ENCODE data around the gene ANKRD13D.

Gene ANKRD13D

DNA sequence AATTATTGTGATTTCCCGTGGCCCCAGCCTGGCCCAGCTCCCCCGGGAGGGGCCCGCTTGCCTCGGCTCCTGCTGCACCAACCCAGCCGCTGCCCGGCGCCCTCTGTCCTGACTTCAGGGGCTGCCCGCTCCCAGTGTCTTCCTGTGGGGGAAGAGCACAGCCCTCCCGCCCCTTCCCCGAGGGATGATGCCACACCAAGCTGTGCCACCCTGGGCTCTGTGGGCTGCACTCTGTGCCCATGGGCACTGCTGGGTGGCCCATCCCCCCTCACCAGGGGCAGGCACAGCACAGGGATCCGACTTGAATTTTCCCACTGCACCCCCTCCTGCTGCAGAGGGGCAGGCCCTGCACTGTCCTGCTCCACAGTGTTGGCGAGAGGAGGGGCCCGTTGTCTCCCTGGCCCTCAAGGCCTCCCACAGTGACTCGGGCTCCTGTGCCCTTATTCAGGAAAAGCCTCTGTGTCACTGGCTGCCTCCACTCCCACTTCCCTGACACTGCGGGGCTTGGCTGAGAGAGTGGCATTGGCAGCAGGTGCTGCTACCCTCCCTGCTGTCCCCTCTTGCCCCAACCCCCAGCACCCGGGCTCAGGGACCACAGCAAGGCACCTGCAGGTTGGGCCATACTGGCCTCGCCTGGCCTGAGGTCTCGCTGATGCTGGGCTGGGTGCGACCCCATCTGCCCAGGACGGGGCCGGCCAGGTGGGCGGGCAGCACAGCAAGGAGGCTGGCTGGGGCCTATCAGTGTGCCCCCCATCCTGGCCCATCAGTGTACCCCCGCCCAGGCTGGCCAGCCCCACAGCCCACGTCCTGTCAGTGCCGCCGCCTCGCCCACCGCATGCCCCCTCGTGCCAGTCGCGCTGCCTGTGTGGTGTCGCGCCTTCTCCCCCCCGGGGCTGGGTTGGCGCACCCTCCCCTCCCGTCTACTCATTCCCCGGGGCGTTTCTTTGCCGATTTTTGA is 3.3 kb upstream of the ANKRD13D start:
- DNase-seq (ENCODE audit: low read depth) = no peak

DNA sequence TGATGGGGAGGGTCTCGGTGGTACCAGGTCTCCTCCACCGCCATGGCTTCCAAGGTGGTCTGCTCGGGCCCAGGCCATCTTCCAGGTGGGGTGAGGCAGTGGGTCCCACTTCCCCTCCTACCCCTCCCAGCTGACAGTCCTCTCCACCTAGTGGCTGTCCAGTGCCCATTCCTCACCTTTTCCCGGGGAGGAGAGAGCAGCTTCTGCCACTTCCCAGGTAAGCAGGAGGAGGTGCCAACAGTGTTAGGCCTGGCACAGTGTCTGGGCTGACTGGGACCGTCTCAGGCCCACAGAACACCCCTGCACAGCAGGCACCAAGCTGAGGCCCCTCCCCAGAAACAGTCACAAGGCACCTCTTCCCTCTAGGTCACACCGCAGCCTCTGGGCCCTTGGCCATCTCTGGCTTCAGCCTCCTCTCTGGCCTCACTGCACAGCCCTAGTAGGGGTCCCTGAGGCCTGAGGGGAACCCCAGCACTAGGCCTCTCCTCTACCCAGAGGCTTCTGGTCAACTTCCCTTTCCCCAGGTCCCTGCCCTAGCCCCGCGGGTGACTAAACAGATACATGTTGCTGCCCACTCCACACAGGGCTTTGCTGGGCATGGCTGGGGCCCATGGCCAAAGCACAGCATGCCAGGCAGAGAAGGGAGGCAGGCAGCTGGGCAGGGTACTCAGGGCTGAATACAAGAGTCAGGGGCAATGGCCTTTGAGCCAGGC is 2.3 kb upstream of the ANKRD13D start:
- DNase-seq (ENCODE audit: low read depth) = no peak

DNA sequence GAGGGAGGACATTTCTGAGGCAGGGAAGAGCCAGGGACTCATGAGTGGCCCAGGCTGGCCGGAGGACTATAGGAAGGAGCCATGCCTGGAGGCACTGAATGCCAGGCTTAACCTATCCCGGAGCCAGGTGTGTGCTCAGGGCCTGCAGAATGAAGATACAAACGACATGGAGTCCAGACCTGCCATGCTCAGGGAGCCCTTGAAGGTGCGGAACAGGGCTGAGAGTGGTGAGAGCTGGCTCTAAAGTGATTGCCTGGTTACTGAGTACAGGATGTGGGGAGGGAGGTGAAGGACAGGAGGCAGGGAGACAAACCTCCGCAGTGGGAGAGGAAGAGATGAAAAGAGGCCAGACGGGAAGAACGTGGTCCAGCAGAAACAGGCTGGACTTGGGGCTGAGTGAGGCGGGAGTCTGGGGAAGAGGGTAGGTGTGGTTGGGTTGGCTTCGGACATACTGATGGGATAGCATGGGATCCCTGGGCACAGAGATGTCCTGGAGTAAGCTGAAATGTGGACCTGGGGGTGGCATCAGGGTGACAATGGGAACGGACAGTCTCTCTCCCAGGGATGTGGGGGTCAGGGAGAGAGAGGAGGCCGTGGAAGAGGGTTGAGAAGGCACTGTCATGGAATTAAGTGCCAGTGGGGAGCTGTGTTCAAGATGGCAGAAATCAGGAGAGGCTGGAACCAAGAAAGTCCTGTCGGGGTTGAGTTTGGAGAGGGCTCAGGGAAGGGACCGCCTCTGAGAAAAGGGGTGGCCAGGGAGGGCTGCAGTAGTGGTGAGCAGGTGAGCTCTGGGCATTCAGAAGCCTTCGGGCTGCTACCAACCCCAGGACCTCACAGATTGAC is 1.5 kb upstream of the ANKRD13D start:
- DNase-seq (ENCODE audit: low read depth) = no peak

DNA sequence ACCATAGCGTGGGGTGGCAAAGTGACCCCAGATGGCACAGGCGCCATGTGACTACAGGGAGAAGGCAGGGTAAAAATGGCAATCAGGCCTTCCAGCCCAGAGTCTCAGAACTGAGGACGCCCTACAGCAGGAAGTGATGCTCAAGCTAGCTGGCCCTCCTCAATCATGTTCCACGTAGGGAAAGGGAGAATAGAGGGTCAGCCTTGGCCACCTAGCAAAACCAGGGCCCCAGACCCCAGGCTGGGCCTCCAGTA is 978 bp upstream of the ANKRD13D start:
- DNase-seq (ENCODE audit: low read depth) = no peak

DNA sequence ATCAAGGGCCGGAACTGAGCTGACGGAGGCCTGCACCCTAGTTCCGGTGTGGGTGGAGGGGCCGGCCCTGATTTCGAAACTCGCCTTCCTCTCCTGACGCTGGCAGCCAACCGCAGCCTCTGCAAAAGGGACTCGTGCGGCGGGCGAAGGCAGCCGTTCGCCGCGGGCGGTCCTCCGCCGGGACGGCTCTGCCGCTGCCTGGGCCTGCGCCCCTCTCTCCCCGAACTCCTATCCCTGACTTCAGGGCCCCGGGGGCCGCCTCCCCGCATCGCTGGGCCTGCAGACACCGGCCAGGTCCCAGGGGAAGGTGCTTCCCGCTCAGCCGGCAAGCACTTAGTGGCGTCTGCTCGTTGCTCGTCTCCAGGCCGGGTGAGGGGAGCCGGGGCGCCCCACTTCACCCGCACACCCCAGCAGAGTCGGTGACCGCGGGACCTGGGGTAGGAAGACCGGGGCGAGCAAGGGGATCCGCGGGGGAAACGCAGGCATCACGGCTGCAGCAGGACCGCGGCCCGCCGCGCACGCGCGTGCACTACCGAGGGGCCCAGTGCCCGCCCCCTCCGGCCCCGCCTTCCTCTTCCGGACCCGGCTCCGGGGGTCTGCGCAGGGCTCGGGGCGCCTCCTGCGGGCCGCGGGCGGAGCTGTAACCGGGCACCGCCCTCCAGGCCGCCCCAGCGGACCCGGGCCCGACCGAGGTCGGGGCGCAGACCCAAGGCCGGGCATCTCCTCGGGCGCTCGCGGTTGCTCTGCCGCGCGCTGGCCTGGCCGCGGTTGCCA is 464 bp upstream of the ANKRD13D start:
- peak; percentile 85 for DNase-seq (ENCODE audit: low read depth)

DNA sequence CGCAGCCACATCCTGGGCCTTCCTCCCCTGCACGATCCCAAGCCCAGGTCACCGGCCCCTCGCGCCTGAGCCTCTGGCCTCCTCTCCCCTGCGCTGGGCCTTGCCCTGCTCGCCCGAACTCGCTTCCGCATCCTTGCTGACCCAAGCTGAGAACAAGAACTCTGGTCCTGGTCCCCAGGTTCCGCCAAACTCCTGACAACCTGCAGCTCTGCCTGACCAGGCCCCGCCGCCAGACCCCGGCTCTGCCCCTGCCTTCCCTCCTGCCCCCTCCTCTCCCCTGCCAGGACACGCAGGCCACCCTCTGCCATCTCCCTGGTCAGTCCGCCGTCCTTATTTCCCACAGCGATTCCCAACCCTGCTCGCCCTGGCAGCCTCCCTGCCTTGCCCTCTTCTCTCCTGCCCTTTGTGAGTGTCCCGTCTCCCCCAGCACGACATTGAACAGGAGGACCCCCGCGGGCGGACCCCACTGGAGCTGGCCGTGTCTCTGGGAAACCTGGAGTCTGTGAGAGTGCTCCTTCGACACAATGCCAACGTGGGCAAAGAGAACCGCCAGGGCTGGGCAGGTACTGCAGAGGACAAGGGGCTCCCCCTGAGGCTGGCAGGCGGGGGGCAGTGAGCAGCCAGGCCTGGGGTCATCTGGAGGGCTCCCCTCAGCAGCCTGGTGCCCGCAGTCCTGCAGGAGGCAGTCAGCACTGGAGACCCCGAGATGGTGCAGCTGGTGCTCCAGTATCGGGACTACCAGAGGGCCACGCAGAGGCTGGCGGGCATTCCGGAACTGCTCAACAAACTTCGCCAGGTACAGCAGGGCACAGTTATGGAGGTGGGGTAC is 762 bp downstream of the ANKRD13D start:
- no peak for DNase-seq (ENCODE audit: low read depth)

DNA sequence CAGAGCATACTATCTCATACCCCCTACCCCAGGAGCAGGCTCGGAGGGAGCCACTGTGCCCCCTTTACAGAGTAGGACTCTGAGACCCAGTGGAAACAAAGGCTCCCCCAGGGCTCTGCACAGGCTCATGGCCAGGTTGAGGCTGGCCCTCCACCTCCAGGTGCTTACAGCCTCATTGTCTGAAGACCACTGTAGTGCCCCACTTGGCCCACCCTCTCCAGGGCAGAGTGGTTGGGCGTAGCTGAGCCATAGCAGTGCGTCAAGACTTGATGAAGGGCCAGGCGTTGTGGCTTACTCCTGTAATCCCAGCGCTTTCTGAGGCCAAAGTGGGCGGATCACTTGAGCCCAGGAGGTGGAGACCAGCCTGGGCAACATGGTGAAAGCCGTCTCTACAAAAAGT is 1.7 kb downstream of the ANKRD13D start:
- no peak for DNase-seq (ENCODE audit: low read depth)

DNA sequence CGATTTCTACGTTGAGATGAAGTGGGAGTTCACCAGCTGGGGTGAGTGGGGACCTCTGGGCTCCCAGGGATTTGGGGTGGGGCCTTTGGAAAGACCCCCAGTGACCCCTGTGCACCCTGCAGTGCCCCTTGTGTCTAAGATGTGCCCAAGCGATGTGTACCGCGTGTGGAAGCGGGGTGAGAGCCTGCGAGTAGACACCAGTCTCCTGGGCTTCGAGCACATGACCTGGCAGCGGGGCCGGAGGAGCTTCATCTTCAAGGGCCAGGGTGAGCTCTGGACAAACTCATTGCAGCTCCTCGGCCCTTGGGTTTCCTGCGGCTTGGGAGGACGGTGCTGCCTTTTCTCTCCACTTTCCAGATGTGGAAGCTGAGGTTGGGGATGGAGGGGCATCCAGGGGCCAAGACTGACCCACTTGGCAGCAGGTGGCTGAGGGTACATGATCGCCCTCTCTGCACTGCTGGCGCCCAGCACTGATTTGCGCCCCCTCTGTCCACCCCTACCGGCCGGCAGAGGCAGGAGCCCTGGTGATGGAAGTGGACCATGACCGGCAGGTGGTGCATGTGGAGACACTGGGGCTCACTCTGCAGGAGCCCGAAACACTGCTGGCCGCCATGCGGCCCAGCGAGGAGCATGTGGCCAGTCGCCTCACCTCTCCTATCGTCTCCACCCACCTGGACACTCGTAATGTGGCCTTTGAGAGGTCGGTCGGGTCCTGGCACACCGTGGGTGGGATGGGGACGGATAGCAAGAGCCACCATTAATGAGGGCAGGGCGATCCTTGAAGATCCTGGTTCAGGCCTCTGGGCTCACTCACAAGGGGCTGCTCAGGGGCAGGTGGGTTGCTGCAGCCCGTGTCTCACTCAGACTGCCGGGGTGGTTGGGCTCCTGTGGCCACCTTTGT is 2.6 kb downstream of the ANKRD13D start:
- no peak for DNase-seq (ENCODE audit: low read depth)

DNA sequence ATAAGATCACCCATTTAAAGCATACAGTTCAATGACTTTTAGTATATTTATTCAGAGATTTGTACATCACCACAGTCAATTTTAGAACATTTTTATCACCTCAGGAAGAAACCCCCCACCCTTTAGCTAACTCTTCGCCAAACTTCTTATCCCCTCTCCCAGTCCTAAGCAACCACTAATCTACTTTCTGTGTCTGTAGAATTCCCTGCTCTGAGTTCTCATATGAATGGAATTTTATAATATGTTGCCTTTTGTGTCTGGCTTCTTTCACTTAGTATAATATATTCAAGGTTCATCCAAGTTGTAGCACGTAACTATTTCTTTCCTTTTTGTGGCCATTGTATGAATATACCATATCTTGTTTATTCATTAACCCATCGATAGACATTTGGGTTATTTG is 3.6 kb downstream of the ANKRD13D start:
- no peak for DNase-seq (ENCODE audit: low read depth)

DNA sequence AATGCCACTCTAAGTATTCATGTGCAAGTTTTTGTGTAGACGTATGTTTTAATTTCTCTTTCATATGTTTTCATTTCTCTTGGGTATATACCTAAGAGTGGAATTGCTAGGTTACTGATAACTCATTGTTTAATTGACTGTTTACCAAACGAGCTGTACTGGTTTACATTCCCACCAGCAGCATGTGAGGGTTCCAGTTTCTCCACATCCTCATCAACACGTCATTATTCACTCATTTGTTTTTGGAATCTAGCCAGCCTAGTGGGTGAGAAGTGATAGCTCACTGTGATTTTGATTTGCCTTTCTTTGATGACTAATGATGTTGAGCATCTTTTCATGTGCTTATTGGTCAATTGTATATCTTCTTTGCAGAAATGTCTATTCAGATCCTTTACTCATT is 4.0 kb downstream of the ANKRD13D start:
- DNase-seq (ENCODE audit: low read depth) = no peak

DNA sequence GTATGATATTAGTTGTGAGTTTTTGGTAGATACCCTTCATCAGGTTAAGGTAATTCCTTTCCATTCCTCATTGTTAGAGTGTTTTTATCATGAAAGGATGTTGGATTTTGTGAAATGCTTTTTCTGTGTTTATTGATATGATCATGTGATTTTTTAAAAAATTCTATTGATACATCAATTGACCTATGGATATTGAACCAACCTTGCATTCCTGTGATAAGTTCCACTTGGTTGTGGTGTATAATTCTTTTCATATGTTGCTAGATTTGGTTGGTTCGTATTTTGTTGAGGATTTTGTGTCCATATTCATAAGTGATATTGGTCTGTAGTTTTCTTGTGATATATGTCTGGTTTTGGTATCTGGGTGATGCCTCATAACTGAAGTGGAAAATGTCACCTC is 6.7 kb downstream of the ANKRD13D start:
- DNase-seq (ENCODE audit: low read depth) = no peak

DNA sequence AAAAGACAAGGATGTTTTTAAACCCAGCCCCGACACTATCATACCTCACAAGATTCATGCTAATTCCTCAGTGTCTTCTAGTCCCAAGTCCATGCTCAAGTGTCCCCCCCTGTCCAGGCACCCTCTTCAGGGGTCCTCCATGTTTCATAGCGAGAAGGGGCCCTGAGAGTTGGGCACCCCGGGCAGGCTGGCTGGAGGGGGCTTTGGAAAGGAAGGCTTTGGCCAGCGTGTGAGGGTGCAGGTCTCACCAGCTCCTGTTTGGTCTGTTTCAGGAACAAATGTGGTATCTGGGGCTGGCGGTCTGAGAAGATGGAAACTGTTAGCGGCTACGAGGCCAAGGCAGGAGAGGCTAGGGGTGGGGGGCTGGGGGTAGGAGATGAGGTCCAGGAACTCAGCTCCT is 9.7 kb downstream of the ANKRD13D start:
- no peak for DNase-seq (ENCODE audit: low read depth)

DNA sequence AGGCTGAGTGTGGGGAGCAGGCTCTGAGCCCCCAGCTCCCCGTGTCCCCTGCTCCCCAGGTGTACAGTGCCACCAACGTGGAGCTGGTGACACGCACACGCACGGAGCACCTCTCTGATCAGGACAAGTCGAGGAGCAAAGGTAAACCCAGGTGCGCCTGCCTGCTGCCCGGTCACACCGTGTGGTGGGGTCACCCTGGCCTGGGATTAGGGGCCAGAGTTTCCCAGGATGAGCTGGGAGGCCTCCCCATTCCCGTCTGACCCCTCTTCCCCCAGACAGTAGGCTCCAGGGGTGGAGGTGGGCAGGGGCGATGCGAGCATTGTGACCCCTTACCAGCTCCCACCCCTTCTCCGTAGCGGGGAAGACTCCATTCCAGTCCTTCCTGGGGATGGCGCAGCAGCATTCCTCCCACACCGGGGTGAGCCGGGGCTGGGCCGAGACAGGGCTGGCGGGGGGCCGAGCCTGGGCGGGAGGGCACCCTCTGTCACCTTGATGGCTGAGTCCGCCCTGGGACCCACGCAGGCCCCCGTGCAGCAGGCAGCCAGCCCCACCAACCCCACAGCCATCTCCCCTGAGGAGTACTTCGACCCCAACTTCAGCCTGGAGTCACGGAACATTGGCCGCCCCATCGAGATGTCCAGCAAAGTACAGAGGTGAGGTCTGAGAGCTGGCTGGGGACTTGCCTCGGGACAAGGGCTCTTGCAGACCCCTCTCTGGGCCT is 10.5 kb downstream of the ANKRD13D start:
- DNase-seq (ENCODE audit: low read depth) = no peak

DNA sequence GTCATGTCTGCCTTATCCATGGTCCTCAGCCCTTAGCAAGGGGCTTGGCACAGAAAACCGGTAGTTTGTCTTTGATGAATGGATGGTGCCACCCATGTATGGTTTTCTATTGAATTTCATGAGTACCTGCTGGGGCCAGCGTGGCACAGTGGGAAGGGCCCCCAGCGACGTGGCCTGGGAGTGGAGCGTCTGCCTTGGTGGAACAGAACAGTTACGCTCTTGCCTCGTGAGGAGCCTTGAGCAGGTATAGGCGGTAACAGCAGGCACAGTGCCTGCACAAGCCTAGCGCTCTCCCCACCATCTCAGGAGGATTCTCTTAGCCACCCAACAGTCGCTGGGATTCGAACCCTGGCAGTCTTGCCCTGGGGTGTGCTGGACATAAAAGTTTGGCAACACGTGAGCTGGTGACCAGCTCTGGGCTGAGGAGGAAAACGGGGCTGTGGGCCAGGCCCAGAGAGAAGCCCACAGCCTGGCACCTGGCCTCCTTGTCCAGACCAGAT is 11.2 kb downstream of the ANKRD13D start:
- no peak for DNase-seq (ENCODE audit: low read depth)

DNA sequence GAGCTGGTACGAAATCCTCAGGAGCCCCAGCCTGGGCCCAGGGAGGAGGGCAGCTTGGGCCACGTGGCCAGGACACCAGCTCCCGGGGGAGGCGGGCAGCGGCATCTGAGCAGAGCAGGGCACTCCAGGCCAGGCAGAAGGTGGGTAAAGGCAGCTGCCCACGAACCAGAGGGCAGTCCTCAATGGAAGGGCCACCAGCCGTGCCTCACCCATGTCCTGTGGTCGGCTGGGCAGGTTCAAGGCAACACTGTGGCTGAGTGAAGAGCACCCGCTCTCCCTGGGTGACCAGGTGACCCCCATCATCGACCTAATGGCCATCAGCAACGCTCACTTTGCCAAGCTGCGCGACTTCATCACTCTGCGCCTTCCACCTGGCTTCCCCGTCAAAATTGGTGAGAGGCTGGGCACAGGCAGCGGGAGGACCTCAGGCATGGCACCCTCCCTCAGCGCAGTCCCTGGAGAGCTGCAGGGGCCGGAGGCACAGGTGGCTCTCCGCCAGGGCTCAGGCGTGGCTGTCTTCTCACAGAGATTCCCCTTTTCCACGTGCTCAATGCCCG is 11.7 kb downstream of the ANKRD13D start:
- no peak for DNase-seq (ENCODE audit: low read depth)

DNA sequence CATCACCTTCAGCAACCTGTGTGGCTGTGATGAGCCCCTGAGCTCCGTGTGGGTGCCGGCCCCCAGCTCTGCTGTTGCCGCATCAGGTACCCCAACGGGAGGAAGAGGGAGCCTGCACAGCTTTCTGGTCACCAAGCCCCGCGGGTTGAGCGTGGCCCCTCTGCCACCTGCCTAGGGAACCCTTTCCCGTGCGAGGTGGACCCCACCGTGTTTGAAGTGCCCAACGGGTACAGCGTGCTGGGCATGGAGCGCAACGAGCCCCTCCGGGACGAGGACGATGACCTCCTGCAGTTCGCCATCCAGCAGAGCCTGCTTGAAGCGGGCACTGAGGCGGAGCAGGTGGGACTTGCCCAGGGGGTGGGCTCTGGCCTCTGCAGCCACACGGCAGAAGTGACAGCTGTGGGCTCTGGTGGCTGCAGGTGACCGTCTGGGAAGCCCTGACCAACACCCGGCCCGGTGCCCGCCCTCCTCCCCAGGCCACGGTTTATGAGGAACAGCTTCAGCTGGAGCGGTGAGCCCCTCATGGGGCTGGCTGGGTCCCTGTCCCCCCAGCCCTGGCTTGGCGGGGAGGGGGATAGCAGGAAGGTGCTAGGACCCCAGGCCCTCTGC is 12.3 kb downstream of the ANKRD13D start:
- DNase-seq (ENCODE audit: low read depth) = no peak

DNA sequence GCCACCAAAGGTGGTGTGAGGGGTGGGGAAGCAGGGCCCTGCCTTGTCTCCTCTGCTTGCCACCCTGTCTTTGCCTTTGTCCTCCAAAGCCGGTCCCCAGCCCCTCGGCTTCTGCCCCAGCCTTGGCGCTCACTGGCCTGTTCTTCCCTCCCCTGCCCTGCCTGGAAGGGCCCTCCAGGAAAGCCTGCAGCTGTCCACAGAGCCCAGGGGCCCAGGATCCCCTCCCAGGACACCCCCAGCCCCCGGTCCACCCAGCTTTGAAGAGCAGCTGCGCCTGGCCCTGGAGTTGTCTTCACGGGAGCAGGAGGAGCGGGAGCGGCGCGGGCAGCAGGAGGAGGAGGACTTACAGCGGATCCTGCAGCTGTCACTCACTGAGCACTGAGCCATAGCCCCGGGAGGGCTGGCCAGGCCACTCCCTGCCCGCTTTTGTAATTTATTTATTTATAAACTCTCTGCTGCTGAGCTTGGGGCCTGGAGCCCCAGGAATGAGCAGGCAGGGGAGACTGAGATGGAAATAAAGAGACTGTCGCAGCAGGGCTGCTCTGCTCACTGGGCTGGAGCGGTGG is 12.9 kb downstream of the ANKRD13D start:
- DNase-seq (ENCODE audit: low read depth) = no peak

DNA sequence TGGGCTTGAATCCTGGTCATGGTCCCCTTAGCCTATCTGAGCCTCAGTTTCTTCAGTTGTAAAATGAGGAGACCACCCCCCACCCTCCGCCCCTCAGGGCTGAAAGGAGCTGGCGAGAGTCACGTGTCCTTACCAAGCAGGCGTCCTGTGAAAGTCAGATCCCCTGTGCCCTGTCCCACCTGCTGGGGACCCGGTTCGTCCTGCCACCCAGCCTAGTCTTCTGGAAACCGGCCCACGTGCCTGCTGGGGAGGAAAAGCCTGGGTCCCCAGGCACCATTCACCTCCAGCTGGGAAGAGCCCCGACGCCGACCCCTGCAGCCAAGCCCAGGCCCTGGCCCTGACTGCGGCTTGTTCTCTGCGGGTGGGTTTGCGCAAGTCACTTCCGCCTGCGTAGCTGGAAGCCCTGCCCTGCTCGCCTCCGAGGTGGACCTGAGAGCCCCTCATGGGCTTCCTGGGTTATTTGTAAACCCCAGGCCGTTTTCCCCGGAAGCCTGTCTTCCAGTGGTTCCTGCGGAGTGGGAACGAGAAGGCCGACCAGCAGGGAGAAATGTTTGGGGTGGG is 13.5 kb downstream of the ANKRD13D start:
- DNase-seq (ENCODE audit: low read depth) = no peak
